Endothelial cell of umbilical vein (primary cell): Measurements from ENCODE around the gene LRR1. TPM values are rescaled to one million over a fixed set of nuclear protein-coding genes. Genes with fewer than 3 reads are reported as not detected.

ENCODE experiments used
- BruUV-seq: library from RNA; stranded (reverse); fragments of 400-500 nt; replicated peaks from 2 replicates; lab custom pipeline; 2021; lab: Mats Ljungman, UMichigan
- CTCF ChIA-PET: fragments of 300-600, 350-600 bp; sonication (Branson Sonifier 250); formaldehyde crosslinking; loops from one replicate; lab custom pipeline; 2021; ENCODE audit warnings: antibody characterized with exemption, inconsistent platforms; lab: Charles Lee
- POLR2A ChIA-PET: fragments of 300-600, 350-600 bp; sonication (Branson Sonifier 250); formaldehyde crosslinking; loops from one replicate; lab custom pipeline; 2021; ENCODE audit warnings: antibody characterized with exemption, inconsistent platforms; lab: Charles Lee
- DNase-seq: peaks from one replicate; pipeline ENCODE4 v3.0.0-alpha.2; 2011; ENCODE audit warnings: low read depth, low spot score
- FAIRE-seq: peaks from 2 replicates; lab custom pipeline; 2011; peaks lifted over from hg19 to GRCh38; lab: Jason Lieb, UNC
- H2AFZ ChIP-seq: 2 replicates; pipeline ENCODE4 v1.6.0; 2012; ENCODE audit warnings: low read depth, low read length, control low read depth, inconsistent platforms
- H3K27ac ChIP-seq: 2 replicates; pipeline ENCODE4 v1.5.1; 2011; ENCODE audit warnings: low read depth, mild to moderate bottlenecking, control low read depth, low read length, moderate library complexity; ENCODE audit not compliant: insufficient read depth
- H3K27me3 ChIP-seq, 2 experiments: 2 replicates each; pipeline versions ENCODE4 v1.6.0 to v1.6.1; 2011; ENCODE audit warnings: low read length in 2 of 2, mixed read lengths in 1 of 2; ENCODE audit not compliant: control insufficient read depth in 2 of 2, insufficient read depth in 2 of 2
- H3K36me3 ChIP-seq, 2 experiments: 2 replicates in 1 of 2; 3 replicates in 1 of 2; pipeline ENCODE4 v1.5.1; 2011; ENCODE audit warnings: low read length in 2 of 2, mild to moderate bottlenecking in 1 of 2, moderate library complexity in 1 of 2; ENCODE audit not compliant: control insufficient read depth in 2 of 2, insufficient read depth in 2 of 2; ENCODE audit errors: extremely low read depth in 1 of 2
- H3K4me1 ChIP-seq: 3 replicates; pipeline ENCODE4 v1.5.1; 2011; ENCODE audit warnings: mild to moderate bottlenecking, low read length; ENCODE audit not compliant: control insufficient read depth, insufficient read depth; ENCODE audit errors: extremely low read depth
- H3K4me2 ChIP-seq: 2 replicates; pipeline ENCODE4 v1.6.1; 2011; ENCODE audit warnings: low read length, control low read depth, mixed read lengths; ENCODE audit not compliant: insufficient read depth
- H3K4me3 ChIP-seq, 3 experiments: fragments of 200-600 bp in 1 of 3; sonication (generic), shearing (Covaris generic) in 1 of 3; replicated peaks in 1 of 3; 2 replicates each; pipeline ENCODE4 v1.5.1; 2011 to 2016; ENCODE audit warnings: control low read depth in 3 of 3, low read length in 3 of 3, mild to moderate bottlenecking in 2 of 3, inconsistent platforms in 1 of 3, low read depth in 1 of 3, moderate library complexity in 1 of 3; ENCODE audit not compliant: insufficient read depth in 1 of 3
- H3K79me2 ChIP-seq: 2 replicates; pipeline ENCODE4 v1.6.0; 2012; ENCODE audit warnings: low read length, inconsistent platforms; ENCODE audit not compliant: control insufficient read depth, insufficient read depth
- H3K9ac ChIP-seq: replicated peaks from 2 replicates; pipeline ENCODE3; 2011; ENCODE audit warnings: low read length, control low read depth; ENCODE audit not compliant: insufficient read depth; ENCODE audit errors: extremely low read depth
- H3K9me1 ChIP-seq: replicated peaks from 3 replicates; pipeline ENCODE4 v1.6.0; 2011; ENCODE audit warnings: mild to moderate bottlenecking, low read length; ENCODE audit not compliant: control insufficient read depth, insufficient read depth; ENCODE audit errors: extremely low read depth
- H3K9me3 ChIP-seq: replicated peaks from 2 replicates; pipeline ENCODE4 v1.5.1; 2012; ENCODE audit warnings: low read length, inconsistent platforms; ENCODE audit not compliant: control insufficient read depth, insufficient read depth
- H4K20me1 ChIP-seq: replicated peaks from 2 replicates; pipeline ENCODE3; 2011; ENCODE audit warnings: mild to moderate bottlenecking, low read length; ENCODE audit not compliant: control insufficient read depth, insufficient read depth; ENCODE audit errors: extremely low read depth
- EZH2 ChIP-seq: IDR thresholded peaks from 2 replicates; pipeline ENCODE4 v1.6.1; 2012; ENCODE audit warnings: borderline replicate concordance, low read depth, mild to moderate bottlenecking, moderate library complexity, low read length, inconsistent platforms; ENCODE audit not compliant: severe bottlenecking
- FOS ChIP-seq: IDR thresholded peaks from 2 replicates; pipeline ENCODE4 v1.6.1; 2011; ENCODE audit warnings: mild to moderate bottlenecking, low read length, moderate library complexity, borderline replicate concordance; ENCODE audit not compliant: insufficient read depth
- GATA2 ChIP-seq: IDR thresholded peaks from 2 replicates; pipeline ENCODE4 v1.7.0; 2011; ENCODE audit warnings: low read depth, mild to moderate bottlenecking, moderate library complexity, mixed read lengths, low read length; ENCODE audit not compliant: insufficient read length, insufficient read depth
- MYC ChIP-seq: IDR thresholded peaks from one replicate; pipeline ENCODE4 v1.6.1; 2011; ENCODE audit warnings: mild to moderate bottlenecking, low read depth, low read length
- POLR2A ChIP-seq: IDR thresholded peaks from 2 replicates; pipeline ENCODE4 v1.6.1; 2012; ENCODE audit warnings: low read depth, mild to moderate bottlenecking, control low read depth, low read length
- POLR2AphosphoS5 ChIP-seq: IDR thresholded peaks from 2 replicates; pipeline ENCODE4 v1.6.1; 2012; ENCODE audit warnings: low read depth, mild to moderate bottlenecking, control low read depth, low read length, moderate library complexity; ENCODE audit not compliant: insufficient read depth
- dilution Hi-C: fragments of 300-500 bp; cut with MboI; formaldehyde crosslinking; loops from one replicate; pipeline ENCODE4 v1.15.0; 2019; ENCODE audit warnings: low sequenced_read_pairs; ENCODE audit not compliant: extremely low pct_ligation_motif_present
- intact Hi-C: fragments of 100-400 bp; cut with micrococcal nuclease; formaldehyde crosslinking; loops from one replicate; pipeline ENCODE4 v1.10.0; 2022
- polyA plus RNA-seq, 4 experiments: library from polyadenylated mRNA; depleted of rRNA in 3 of 4; stranded (reverse) in 3 of 4; unstranded in 1 of 4; fragments of >200 nt; gene quantifications; 2 replicates each; pipeline versions ENCODE4 v1.2.1 to v1.2.3, GENCODE V29; 2011 to 2012; ENCODE audit warnings: missing spikeins in 1 of 4
- total RNA-seq: library from RNA; stranded (reverse); gene quantifications from 2 replicates; pipeline ENCODE4 v1.2.3, GENCODE V29; 2021
- TF ChIP-seq, protein P1 (sequence below), 2 donors: IDR thresholded peaks; 1 replicate in 1 of 2; 2 replicates in 1 of 2; pipeline ENCODE4 v1.5.1; 2011; ENCODE audit warnings: low read length in 2 of 2, mild to moderate bottlenecking in 2 of 2, moderate library complexity in 2 of 2, control low read depth in 1 of 2, inconsistent platforms in 1 of 2, low read depth in 1 of 2; ENCODE audit not compliant: insufficient read depth in 1 of 2; ENCODE audit errors: extremely low read depth in 1 of 2
- TF ChIP-seq, protein P2 (sequence below): IDR thresholded peaks from 2 replicates; pipeline ENCODE4 v1.6.1; 2011; ENCODE audit not compliant: insufficient read depth, insufficient read length

LRR1 gene
- total and polyA plus RNA-seq, 2 donors (not counting 3 experiments of a cell fraction or from before 2014, with no cell fraction given) = 17.7 to 30.9 TPM

DNA sequence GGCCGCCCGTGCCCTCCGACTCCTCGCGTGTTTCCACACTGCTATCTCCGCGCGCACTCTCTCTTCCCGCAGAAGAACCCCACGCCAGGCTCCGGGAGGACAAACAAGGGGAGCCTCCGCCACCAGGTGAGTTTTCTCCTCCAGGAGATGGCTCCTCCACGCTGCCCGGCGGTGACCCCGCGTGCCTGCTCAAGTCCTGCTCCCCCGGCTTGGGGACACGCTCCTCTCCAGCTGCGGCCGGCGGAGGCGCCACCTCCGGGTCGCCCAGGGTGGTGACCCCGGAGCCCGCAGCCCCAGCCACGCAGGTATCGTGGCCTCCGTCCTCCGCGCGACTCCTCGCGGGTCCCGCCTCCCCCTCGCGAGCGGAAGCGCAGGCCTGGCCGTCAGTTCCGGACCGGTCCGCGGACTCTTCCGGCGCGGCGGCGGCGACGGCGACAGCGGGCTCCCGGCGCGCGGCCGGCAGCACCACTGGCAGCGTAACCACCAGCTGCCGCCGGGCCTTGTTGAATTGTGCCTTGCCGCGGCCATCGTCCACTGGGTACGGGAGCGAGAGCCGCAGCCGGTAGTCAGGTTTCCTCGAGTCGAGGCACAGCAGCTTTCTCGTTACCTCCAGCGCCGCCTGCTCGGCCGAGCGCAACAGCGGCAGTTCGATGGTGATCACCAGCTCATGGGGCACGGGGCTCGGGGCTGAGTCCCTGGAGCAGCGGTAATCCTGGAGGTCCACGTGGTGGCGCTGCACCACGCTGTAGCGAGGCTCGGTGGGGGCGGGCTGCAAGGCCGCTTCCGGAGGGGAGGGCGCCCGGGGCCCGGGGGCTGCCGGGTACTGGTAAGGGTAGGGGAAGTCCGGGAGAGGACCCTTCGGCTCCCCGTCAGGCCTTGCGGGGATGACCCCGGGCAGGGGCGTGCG is 35.2 kb downstream of the LRR1 start:
- dilution Hi-C loops (no loop called here), intact Hi-C loops (loop anchor here (1.0 to 5.0 kb wide), 8 partner anchors 14 to 218 kb away; partner anchors contain the start of genes KLHDC1, KLHDC2, MGAT2 and NEMF)
- Histone ChIP-seq H3K9me3 (no peaks in the 10 kb centered on the region), H3K36me3 (peaks cover 0 to 8% of the 10 kb centered on the region in 2 experiments), H3K27me3 (no peaks in the 10 kb centered on the region), H3K9me1 (no peaks in the 10 kb centered on the region), H4K20me1 (peaks cover 2% of the 10 kb centered on the region), H3K9ac (peak overlapping the region; percentile 88), H3K79me2 (peaks cover 72% of the 10 kb centered on the region), H3K4me1 (peaks cover 16% of the 10 kb centered on the region), H2AFZ (peak overlapping the region; percentile 53), H3K4me3 (peak overlapping the region; percentile 79 to 98 (median 96)), H3K4me2 (peak overlapping the region; percentile 97), H3K27ac (peak overlapping the region; percentile 90)
- no peak for TF ChIP-seq FOS
- TF ChIP-seq, protein P1, sequence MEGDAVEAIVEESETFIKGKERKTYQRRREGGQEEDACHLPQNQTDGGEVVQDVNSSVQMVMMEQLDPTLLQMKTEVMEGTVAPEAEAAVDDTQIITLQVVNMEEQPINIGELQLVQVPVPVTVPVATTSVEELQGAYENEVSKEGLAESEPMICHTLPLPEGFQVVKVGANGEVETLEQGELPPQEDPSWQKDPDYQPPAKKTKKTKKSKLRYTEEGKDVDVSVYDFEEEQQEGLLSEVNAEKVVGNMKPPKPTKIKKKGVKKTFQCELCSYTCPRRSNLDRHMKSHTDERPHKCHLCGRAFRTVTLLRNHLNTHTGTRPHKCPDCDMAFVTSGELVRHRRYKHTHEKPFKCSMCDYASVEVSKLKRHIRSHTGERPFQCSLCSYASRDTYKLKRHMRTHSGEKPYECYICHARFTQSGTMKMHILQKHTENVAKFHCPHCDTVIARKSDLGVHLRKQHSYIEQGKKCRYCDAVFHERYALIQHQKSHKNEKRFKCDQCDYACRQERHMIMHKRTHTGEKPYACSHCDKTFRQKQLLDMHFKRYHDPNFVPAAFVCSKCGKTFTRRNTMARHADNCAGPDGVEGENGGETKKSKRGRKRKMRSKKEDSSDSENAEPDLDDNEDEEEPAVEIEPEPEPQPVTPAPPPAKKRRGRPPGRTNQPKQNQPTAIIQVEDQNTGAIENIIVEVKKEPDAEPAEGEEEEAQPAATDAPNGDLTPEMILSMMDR (IDR thresholded peaks at IDR 0.05; ENCODE audit: extremely low read depth in 1 of 2, insufficient read depth in 1 of 2, low read depth in 1 of 2, low read length in 2 of 2) = peak; percentile 81 to 91
- no peak for TF ChIP-seq GATA2
- TF ChIP-seq POLR2A = peak; percentile 55
- peak; percentile 83 for TF ChIP-seq POLR2AphosphoS5
- no peak for TF ChIP-seq EZH2
- TF ChIP-seq, protein P2, sequence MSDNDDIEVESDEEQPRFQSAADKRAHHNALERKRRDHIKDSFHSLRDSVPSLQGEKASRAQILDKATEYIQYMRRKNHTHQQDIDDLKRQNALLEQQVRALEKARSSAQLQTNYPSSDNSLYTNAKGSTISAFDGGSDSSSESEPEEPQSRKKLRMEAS = peak; percentile 94
- TF ChIP-seq MYC = peak; percentile 52
- DNase-seq (peak; percentile 96), FAIRE-seq (peak; percentile 68)
- CTCF ChIA-PET = interaction anchor here (0.6 to 3.7 kb wide), 30 partner anchors 9 to 233 kb away, joined by 3 to 80 read pairs (median 5); partner anchors contain the start of genes KLHDC1, KLHDC2, LRR1 and MGAT2
- POLR2A ChIA-PET = interaction anchor here (1.0 to 1.8 kb wide), 4 partner anchors 10 to 134 kb away, joined by 3 to 12 read pairs (median 10); partner anchors contain the start of genes KLHDC2, LRR1, MGAT2 and RPL36AL
- no TSS peak for BruUV-seq
